ENCODE measurements around the gene CYLC1. TPM values are rescaled to one million over a fixed set of nuclear protein-coding genes. Genes with fewer than 3 reads are reported as not detected.

The CYLC1 gene
- total RNA-seq, 1 experiment from 2014 or later, result not detected

GRCh38 chrX:83906921-83907320 is 46.0 kb downstream of the CYLC1 start:
- intact Hi-C loops (cut with micrococcal nuclease; ENCODE audit: unreplicated experiment), result no loop called here
- Histone ChIP-seq H3K36me3 (ENCODE audit: insufficient read depth, low read length, poor library complexity, severe bottlenecking) (no peaks in the 10 kb centered on the region), H3K27ac (ENCODE audit: low read depth, low read length, poor library complexity, severe bottlenecking) (no peak overlapping the region), H3K27me3 (replicated peaks; ENCODE audit: insufficient read depth, low read depth, low read length, poor library complexity) (no peaks in the 10 kb centered on the region), H3K4me3 (ENCODE audit: low read depth, low read length, poor library complexity, severe bottlenecking) (no peak overlapping the region), H3K4me1 (ENCODE audit: insufficient read depth, low read length, poor library complexity, severe bottlenecking) (no peaks in the 10 kb centered on the region), H3K9me3 (ENCODE audit: low read depth, low read length, poor library complexity, severe bottlenecking) (peaks cover 3% of the 10 kb centered on the region)
- BruUV-seq (replicated peaks), result no TSS peak
- ChIA-PET CTCF (no interaction called here), POLR2A (ENCODE audit: low non-redundant PET) (no interaction called here)
- TF ChIP-seq EZH2 (IDR thresholded peaks at IDR 0.05; ENCODE audit: borderline replicate concordance, low read depth, low read length, poor library complexity, severe bottlenecking), result no peak
- no peak for TF ChIP-seq CTCF (conservative IDR thresholded peaks at IDR 0.05; ENCODE audit: low read depth, low read length)
- DNase-seq (ENCODE audit: low spot score), result no peak

GRCh38 chrX:83916525-83916924 is 55.6 kb downstream of the CYLC1 start:
- peak; percentile 9 for DNase-seq (ENCODE audit: low spot score)
- Histone ChIP-seq H3K36me3 (ENCODE audit: insufficient read depth, low read length, poor library complexity, severe bottlenecking) (no peaks in the 10 kb centered on the region), H3K27me3 (replicated peaks; ENCODE audit: insufficient read depth, low read depth, low read length, poor library complexity) (no peaks in the 10 kb centered on the region), H3K4me1 (ENCODE audit: insufficient read depth, low read length, poor library complexity, severe bottlenecking) (no peaks in the 10 kb centered on the region), H3K9me3 (ENCODE audit: low read depth, low read length, poor library complexity, severe bottlenecking) (peaks cover 7% of the 10 kb centered on the region), H3K4me3 (ENCODE audit: low read depth, low read length, poor library complexity, severe bottlenecking) (no peak overlapping the region), H3K27ac (ENCODE audit: low read depth, low read length, poor library complexity, severe bottlenecking) (no peak overlapping the region)
- TF ChIP-seq EZH2 (IDR thresholded peaks at IDR 0.05; ENCODE audit: borderline replicate concordance, low read depth, low read length, poor library complexity, severe bottlenecking) (no peak), CTCF (conservative IDR thresholded peaks at IDR 0.05; ENCODE audit: low read depth, low read length) (peak; percentile 50)
- CTCF ChIA-PET, result no interaction called here
- POLR2A ChIA-PET (ENCODE audit: low non-redundant PET), result no interaction called here
- intact Hi-C loops (cut with micrococcal nuclease; ENCODE audit: unreplicated experiment), result no loop called here
- BruUV-seq (replicated peaks), result no TSS peak

- intact Hi-C loops (cut with micrococcal nuclease; ENCODE audit: unreplicated experiment), result no loop called here
- DNase-seq (ENCODE audit: low spot score), result no peak
- TF ChIP-seq EZH2 (IDR thresholded peaks at IDR 0.05; ENCODE audit: borderline replicate concordance, low read depth, low read length, poor library complexity, severe bottlenecking) (no peak), CTCF (conservative IDR thresholded peaks at IDR 0.05; ENCODE audit: low read depth, low read length) (no peak)
- no TSS peak for BruUV-seq (replicated peaks)
- ChIA-PET POLR2A (ENCODE audit: low non-redundant PET) (no interaction called here), CTCF (no interaction called here)
- no peaks in the 10 kb centered on the region for H3K9me3 ChIP-seq (ENCODE audit: low read depth, low read length, poor library complexity, severe bottlenecking)
- H3K36me3 ChIP-seq (ENCODE audit: insufficient read depth, low read length, poor library complexity, severe bottlenecking), result no peaks in the 10 kb centered on the region
- H3K4me3 ChIP-seq (ENCODE audit: low read depth, low read length, poor library complexity, severe bottlenecking), result no peak overlapping the region
- no peaks in the 10 kb centered on the region for H3K4me1 ChIP-seq (ENCODE audit: insufficient read depth, low read length, poor library complexity, severe bottlenecking)
- no peak overlapping the region for H3K27ac ChIP-seq (ENCODE audit: low read depth, low read length, poor library complexity, severe bottlenecking)
- no peaks in the 10 kb centered on the region for H3K27me3 ChIP-seq (replicated peaks; ENCODE audit: insufficient read depth, low read depth, low read length, poor library complexity)
These were observed 73.3 kb downstream of the CYLC1 start for GRCh38 chrX:83934220-83934619.

Data from A673 (cell line).